ENCODE data around the gene HAP1. TPM values are rescaled to one million over a fixed set of nuclear protein-coding genes. Genes with fewer than 3 reads are reported as not detected.
A peak's percentile ranks its signal among the peaks of the same experiment; 100 is the strongest.

The HAP1 gene
- total RNA-seq, 4 donors from 2014 or later, result 2.2 TPM; not detected in 3

GRCh38 chr17:41683441-41684007 is 50.9 kb downstream of the HAP1 start:
- TF ChIP-seq, protein P1, sequence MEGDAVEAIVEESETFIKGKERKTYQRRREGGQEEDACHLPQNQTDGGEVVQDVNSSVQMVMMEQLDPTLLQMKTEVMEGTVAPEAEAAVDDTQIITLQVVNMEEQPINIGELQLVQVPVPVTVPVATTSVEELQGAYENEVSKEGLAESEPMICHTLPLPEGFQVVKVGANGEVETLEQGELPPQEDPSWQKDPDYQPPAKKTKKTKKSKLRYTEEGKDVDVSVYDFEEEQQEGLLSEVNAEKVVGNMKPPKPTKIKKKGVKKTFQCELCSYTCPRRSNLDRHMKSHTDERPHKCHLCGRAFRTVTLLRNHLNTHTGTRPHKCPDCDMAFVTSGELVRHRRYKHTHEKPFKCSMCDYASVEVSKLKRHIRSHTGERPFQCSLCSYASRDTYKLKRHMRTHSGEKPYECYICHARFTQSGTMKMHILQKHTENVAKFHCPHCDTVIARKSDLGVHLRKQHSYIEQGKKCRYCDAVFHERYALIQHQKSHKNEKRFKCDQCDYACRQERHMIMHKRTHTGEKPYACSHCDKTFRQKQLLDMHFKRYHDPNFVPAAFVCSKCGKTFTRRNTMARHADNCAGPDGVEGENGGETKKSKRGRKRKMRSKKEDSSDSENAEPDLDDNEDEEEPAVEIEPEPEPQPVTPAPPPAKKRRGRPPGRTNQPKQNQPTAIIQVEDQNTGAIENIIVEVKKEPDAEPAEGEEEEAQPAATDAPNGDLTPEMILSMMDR (IDR thresholded peaks at IDR 0.05), result no peak
- no peak for TF ChIP-seq POLR2A (IDR thresholded peaks at IDR 0.05)
- DNase-seq, result no peak

DNA sequence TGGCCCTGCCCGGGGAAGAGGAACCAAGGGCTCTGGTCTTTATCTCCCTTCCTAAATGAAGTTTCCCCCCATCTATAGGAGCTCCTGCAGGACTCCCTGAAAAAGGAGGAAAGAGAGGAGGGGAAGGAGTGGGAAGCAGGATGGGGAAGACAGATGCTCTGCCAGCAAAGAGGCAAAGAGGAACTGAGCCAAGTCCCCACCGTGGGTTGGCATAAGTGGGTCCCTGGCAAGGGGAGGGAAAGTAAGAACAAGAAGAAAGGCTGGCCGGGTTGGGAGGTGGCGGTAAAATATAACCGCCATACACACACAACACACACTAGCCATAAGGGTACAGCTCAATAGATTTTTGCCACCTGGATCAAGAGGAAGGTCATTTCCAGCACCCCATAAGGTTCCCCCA is 51.8 kb downstream of the HAP1 start:
- no peak for TF ChIP-seq POLR2A (IDR thresholded peaks at IDR 0.05)
- Histone ChIP-seq H3K27ac (no peak overlapping the region), H3K27me3 (no peaks in the 10 kb centered on the region), H3K4me3 (no peak overlapping the region), H3K4me1 (no peaks in the 10 kb centered on the region), H3K9me3 (no peaks in the 10 kb centered on the region), H3K36me3 (no peaks in the 10 kb centered on the region)
- intact Hi-C loops (cut with DNase I; ENCODE audit: low total_unique reads), result no loop called here
- no peak for DNase-seq

More at GRCh38 chr17:41683441-41684007, 50.9 kb downstream of the HAP1 start:
- intact Hi-C loops (cut with DNase I; ENCODE audit: low total_unique reads), result no loop called here
- no peaks in the 10 kb centered on the region for H3K27me3 ChIP-seq
- H3K9me3 ChIP-seq, result no peaks in the 10 kb centered on the region
- H3K27ac ChIP-seq, result no peak overlapping the region
- no peaks in the 10 kb centered on the region for H3K36me3 ChIP-seq
- no peak overlapping the region for H3K4me3 ChIP-seq
- H3K4me1 ChIP-seq, result no peaks in the 10 kb centered on the region

DNA sequence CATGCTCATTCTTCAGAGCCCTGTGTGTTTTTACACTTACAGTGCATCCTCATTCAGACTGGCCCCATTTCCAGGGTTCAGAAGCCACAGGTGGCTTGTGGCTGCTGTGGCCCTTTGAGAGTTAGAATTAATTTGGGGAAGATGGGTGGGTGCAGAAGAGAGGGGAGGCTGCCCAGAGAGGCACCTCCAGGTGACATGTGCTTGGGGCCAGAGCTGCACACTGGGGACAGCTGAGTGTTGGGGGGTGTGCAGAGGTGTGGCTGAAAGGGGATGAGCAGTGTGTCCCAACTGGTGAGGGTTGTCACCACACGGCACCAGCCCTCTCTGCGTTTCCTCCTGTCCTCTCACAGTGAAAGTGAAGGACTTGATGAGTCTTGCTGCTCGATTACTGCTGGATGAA is 52.7 kb downstream of the HAP1 start:
- no peak overlapping the region for H3K4me3 ChIP-seq
- DNase-seq, result no peak
- H3K9me3 ChIP-seq, result no peaks in the 10 kb centered on the region
- no peaks in the 10 kb centered on the region for H3K4me1 ChIP-seq
- intact Hi-C loops (cut with DNase I; ENCODE audit: low total_unique reads), result no loop called here
- no peaks in the 10 kb centered on the region for H3K36me3 ChIP-seq
- H3K27ac ChIP-seq, result no peak overlapping the region
- no peaks in the 10 kb centered on the region for H3K27me3 ChIP-seq
- TF ChIP-seq, protein P1 (IDR thresholded peaks at IDR 0.05), result no peak
- no peak for TF ChIP-seq POLR2A (IDR thresholded peaks at IDR 0.05)

- Histone ChIP-seq H3K9me3 (no peaks in the 10 kb centered on the region), H3K27me3 (no peaks in the 10 kb centered on the region), H3K4me3 (no peak overlapping the region), H3K27ac (no peak overlapping the region), H3K36me3 (no peaks in the 10 kb centered on the region), H3K4me1 (no peaks in the 10 kb centered on the region)
- no peak for DNase-seq
- intact Hi-C loops (cut with DNase I; ENCODE audit: low total_unique reads), result no loop called here
- TF ChIP-seq, protein P1 (IDR thresholded peaks at IDR 0.05), result no peak
- no peak for TF ChIP-seq POLR2A (IDR thresholded peaks at IDR 0.05)
These were observed 53.9 kb downstream of the HAP1 start for GRCh38 chr17:41680426-41681040.

DNA sequence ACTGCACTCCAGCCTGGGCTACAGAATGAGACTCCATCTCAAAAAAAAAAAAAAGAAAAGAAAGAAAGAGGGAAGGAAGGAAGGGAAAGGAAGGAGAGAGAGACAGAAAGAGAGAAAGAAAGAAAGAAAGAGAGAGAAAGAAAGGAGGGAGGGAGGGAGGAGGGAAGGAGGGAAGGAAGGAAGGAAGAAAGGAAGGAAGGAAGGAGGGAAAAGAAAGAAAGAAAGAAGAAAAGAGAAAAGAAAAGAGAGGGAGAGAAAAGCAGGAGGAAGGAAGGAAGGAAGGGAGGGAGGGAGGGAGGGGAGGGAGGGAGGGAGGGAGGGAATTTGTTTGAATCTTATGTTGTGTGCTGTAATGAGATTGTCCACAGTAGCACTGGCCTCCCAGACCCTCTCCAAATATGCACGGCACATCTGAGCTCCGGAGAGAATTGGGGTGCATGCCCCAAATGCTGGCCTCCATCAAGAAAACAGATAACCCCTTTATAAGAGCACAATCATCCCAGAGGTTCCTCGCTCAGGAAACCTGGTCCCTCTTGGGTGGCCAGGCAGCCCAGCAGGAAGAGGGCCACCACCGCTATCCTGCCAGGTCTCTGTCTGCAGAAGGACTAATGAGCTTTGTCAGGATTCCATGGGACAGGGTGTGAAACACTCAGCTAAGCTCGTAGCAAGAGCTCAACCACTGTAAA is 54.6 kb downstream of the HAP1 start:
- Histone ChIP-seq H3K9me3 (no peaks in the 10 kb centered on the region), H3K36me3 (no peaks in the 10 kb centered on the region), H3K27ac (peak overlapping the region in 1 of 2 donors; percentile 74), H3K27me3 (no peaks in the 10 kb centered on the region), H3K4me1 (no peaks in the 10 kb centered on the region), H3K4me3 (no peak overlapping the region)
- DNase-seq, result no peak
- no peak for TF ChIP-seq POLR2A (IDR thresholded peaks at IDR 0.05)
- intact Hi-C loops (cut with DNase I; ENCODE audit: low total_unique reads), result no loop called here
